Uterus (tissue), 4 donors: ENCODE data around the gene LIN7B. TPM values are rescaled to one million over a fixed set of nuclear protein-coding genes. Genes with fewer than 3 reads are reported as not detected.

Experiments used
- DNase-seq, 2 donors: peaks; one replicate each; pipeline ENCODE4 v3.0.0-alpha.2; 2019 to 2020
- H3K27ac ChIP-seq, 2 donors: fragments of 200-600 bp; sonication (generic); 1 replicate in 1 of 2; 2 replicates in 1 of 2; pipeline ENCODE4 v1.5.1; 2016 to 2018
- H3K27me3 ChIP-seq, 2 donors: fragments of 200-600 bp; sonication (generic); one replicate each; pipeline ENCODE4 v1.5.1; 2018 to 2019; ENCODE audit warnings: control low read depth in 1 of 2
- H3K36me3 ChIP-seq, 2 donors: fragments of 200-600 bp; sonication (generic); one replicate each; pipeline ENCODE4 v1.5.1; 2019; ENCODE audit warnings: control low read depth in 1 of 2
- H3K4me1 ChIP-seq, 2 donors: fragments of 200-600 bp; sonication (generic); one replicate each; pipeline ENCODE4 v1.5.1; 2018 to 2019; ENCODE audit warnings: control low read depth in 1 of 2
- H3K4me3 ChIP-seq, 2 donors: fragments of 200-600 bp; sonication (generic); 1 replicate in 1 of 2; 2 replicates in 1 of 2; pipeline ENCODE4 v1.5.1; 2018 to 2019; ENCODE audit warnings: mild to moderate bottlenecking in 1 of 2
- H3K9me3 ChIP-seq, 2 donors: fragments of 200-600 bp; sonication (generic); one replicate each; pipeline ENCODE4 v1.5.1; 2019; ENCODE audit warnings: control low read depth in 1 of 2
- CTCF ChIP-seq, 4 experiments: fragments of 200-600 bp in 2 of 4; fragments of 450-650 bp in 2 of 4; sonication (generic) in 2 of 4; IDR thresholded peaks; one replicate each; pipeline ENCODE4 v1.5.1; 2016 to 2019; ENCODE audit warnings: antibody characterized with exemption in 4 of 4, mild to moderate bottlenecking in 2 of 4, moderate library complexity in 1 of 4
- POLR2A ChIP-seq, 2 donors: fragments of 450-650 bp; IDR thresholded peaks; one replicate each; pipeline ENCODE4 v1.6.1; 2016; ENCODE audit warnings: antibody characterized with exemption in 2 of 2, mild to moderate bottlenecking in 1 of 2, moderate library complexity in 1 of 2
- intact Hi-C: fragments of 100-400 bp; cut with DNase I; formaldehyde crosslinking; loops from one replicate; pipeline ENCODE4 v1.15.1; 2023; ENCODE audit warnings: low total_unique reads
- total RNA-seq, 4 donors: library from RNA; depleted of rRNA in 3 of 4; stranded (reverse); fragments of >200 nt in 3 of 4; gene quantifications; one replicate each; pipeline versions ENCODE4 v1.1.0 to v1.2.4, GENCODE V29; 2014 to 2023
- donor health status: DM: yes; HTN: yes; CAD: no.

LIN7B gene
- total RNA-seq, 4 donors from 2014 or later: 5.1 to 15.2 (median 5.7) TPM; not detected in 1

DNA sequence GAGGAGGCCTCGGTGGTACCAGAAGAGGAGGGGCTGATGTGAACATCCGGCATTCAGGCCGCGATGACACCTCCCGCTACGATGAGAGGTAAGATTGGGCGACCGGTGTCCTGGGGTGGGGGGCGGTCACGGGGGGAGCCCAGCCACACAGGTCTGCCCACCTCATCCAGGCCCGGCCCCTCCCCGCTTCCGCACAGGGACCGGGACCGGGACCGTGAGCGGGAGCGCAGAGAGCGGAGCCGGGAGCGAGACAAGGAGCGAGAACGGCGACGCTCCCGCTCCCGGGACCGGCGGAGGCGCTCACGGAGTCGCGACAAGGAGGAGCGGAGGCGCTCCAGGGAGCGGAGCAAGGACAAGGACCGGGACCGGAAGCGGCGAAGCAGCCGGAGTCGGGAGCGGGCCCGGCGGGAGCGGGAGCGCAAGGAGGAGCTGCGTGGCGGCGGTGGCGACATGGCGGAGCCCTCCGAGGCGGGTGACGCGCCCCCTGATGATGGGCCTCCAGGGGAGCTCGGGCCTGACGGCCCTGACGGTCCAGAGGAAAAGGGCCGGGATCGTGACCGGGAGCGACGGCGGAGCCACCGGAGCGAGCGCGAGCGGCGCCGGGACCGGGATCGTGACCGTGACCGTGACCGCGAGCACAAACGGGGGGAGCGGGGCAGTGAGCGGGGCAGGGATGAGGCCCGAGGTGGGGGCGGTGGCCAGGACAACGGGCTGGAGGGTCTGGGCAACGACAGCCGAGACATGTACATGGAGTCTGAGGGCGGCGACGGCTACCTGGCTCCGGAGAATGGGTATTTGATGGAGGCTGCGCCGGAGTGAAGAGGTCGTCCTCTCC, 6.3 kb upstream of the LIN7B start:
- Histone ChIP-seq H3K27ac (no peak overlapping the region), H3K9me3 (no peaks in the 10 kb centered on the region), H3K36me3 (no peaks in the 10 kb centered on the region), H3K27me3 (no peaks in the 10 kb centered on the region), H3K4me3 (no peak overlapping the region), H3K4me1 (no peaks in the 10 kb centered on the region)
- intact Hi-C loops: no loop called here
- DNase-seq: no peak
- no peak for TF ChIP-seq CTCF (IDR thresholded peaks at IDR 0.05)
- TF ChIP-seq POLR2A (IDR thresholded peaks at IDR 0.05): no peak

GRCh38 chr19:49109051-49109450, 5.1 kb upstream of the LIN7B start:
- no peak for TF ChIP-seq POLR2A (IDR thresholded peaks at IDR 0.05)
- TF ChIP-seq CTCF (IDR thresholded peaks at IDR 0.05): no peak
- no peaks in the 10 kb centered on the region for H3K4me1 ChIP-seq
- H3K27ac ChIP-seq: no peak overlapping the region
- intact Hi-C loops: no loop called here
- H3K27me3 ChIP-seq: no peaks in the 10 kb centered on the region
- H3K36me3 ChIP-seq: no peaks in the 10 kb centered on the region
- no peak overlapping the region for H3K4me3 ChIP-seq
- no peaks in the 10 kb centered on the region for H3K9me3 ChIP-seq
- no peak for DNase-seq

GRCh38 chr19:49109569-49110233, 4.5 kb upstream of the LIN7B start:
- Histone ChIP-seq H3K4me3 (no peak overlapping the region), H3K4me1 (no peaks in the 10 kb centered on the region), H3K9me3 (no peaks in the 10 kb centered on the region), H3K27ac (no peak overlapping the region), H3K27me3 (no peaks in the 10 kb centered on the region), H3K36me3 (no peaks in the 10 kb centered on the region)
- no peak for DNase-seq
- TF ChIP-seq POLR2A (IDR thresholded peaks at IDR 0.05) (no peak), CTCF (IDR thresholded peaks at IDR 0.05) (no peak)
- intact Hi-C loops: no loop called here

DNA sequence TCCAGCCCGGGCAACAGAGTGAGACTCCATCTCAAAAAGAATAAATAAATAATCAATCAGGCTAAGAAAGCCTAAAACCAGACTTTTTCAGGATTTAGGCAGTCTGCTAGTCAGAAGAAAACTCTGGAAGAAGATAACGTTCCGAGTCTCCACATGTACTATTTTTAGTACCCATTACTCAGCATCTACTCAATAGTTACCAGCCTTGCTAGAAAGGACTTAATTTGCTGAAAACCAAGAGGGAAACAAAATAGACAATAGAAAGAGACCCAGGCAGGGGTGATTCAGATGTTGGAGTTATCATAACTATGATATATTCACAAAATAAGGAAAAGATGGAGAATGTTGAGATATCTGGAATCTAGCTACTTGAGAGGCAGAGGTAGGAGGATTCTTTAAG, 3.6 kb upstream of the LIN7B start:
- DNase-seq: no peak
- intact Hi-C loops: no loop called here
- Histone ChIP-seq H3K27me3 (no peaks in the 10 kb centered on the region), H3K9me3 (no peaks in the 10 kb centered on the region), H3K27ac (no peak overlapping the region), H3K4me3 (no peak overlapping the region), H3K4me1 (no peaks in the 10 kb centered on the region), H3K36me3 (no peaks in the 10 kb centered on the region)
- no peak for TF ChIP-seq CTCF (IDR thresholded peaks at IDR 0.05)
- TF ChIP-seq POLR2A (IDR thresholded peaks at IDR 0.05): no peak
